Stimulated activated CD4-positive, alpha-beta T cell treated with anti-CD3 and anti-CD28 coated beads, Interleukin-12 subunit alpha, Interleukin-12 subunit beta, amount 100 ng/mL, for 4 hours (primary cell): ENCODE measurements around the gene WDPCP.
"Not testable (repeated sequence)": the region's sequence is repeated elsewhere in the genome, so short reads cannot be mapped to it uniquely, and the experiment has no call there.

Experiments
- DNase-seq: peaks from one replicate; pipeline ENCODE4 v3.0.0-alpha.2; 2020

WDPCP gene

DNA sequence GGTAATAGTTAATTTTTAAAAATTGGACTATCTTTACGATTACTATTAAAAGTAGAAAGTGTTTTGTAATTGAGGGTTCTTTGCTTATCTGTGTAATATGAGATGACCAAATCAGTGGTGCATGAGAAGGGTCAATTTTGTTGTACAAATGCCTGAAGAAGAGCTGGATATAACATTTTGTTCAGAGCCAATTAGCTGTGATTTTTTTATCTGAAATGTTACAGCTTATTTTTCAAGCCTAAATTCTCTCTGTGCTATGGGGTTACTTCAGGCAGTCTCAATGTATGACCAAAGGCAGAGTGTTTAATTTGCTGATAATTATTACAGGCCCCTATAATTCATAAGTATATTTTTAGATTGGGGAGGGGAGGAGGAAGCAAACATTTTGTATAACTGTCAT, 495.9 kb downstream of the WDPCP start:
- DNase-seq, result no peak

DNA sequence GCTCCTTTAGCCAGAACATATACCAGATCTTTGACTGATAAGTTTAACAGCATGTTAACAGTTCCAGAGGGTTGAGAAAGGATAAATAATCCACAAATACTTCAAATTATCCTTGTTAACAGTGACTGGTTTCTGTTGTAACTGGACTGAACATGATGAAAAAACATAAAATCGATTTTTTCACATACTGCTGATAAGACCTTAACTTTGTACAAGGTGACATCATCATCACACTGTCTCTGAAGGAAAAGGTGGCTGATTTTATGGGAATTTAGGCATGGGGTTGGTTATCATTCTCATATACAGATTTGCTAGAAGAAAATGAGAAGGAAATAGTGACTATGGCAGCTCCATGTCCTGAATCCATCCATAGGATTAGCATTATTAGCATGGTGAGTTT, 501.6 kb downstream of the WDPCP start:
- no peak for DNase-seq

DNA sequence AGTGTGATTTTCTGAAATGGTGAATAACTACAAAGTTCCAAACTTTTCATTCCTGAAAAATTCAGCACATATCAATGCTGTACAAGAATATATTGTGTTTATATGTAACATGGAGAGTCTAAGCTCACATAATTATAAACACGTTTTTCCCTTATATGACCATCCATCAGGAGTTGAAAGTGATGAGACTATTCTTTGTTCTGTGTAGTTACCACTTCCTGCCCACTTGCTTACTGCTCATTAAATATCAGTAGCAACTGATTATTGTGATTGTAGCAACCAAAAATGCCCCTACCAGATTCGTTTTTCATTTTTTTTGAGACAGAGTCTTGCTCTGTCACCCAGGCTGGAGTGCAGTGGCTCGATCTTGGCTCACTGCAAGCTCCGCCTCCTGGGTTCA, 506.9 kb downstream of the WDPCP start:
- no peak for DNase-seq

DNA sequence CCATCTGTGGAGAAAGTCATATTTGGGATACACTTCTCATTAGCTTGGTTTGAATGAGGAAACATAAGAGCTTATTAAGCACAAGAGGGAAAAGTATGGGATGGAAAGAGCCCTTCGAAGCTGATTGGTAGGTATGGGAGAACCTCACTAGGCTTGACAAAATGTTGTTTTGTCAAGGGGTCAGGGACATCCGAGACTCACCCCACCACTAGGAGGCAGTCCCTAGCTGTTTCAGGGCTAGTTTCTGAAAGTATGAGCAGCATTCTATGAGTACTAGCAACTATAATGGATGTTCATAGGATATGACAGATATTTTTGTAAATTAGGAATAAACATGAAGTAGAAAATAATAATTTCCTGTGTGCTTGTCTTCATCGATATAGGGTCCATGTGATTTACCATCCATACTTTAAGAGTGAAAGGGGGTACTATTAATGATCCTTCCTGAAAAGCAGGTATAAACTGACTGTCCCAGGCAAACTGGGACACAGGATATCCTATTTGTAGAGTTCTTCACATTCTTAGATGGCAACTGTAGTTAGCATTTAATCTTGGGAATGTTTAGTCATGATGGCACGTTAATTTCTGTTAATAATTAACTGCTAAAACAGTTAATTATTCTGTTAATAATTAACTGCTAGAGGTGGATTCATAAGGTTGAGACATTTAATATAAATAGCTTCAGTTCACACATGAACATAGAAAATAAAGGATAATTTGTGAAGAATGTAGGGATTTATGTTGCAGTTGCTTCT, 509.2 kb downstream of the WDPCP start:
- no peak for DNase-seq

DNA sequence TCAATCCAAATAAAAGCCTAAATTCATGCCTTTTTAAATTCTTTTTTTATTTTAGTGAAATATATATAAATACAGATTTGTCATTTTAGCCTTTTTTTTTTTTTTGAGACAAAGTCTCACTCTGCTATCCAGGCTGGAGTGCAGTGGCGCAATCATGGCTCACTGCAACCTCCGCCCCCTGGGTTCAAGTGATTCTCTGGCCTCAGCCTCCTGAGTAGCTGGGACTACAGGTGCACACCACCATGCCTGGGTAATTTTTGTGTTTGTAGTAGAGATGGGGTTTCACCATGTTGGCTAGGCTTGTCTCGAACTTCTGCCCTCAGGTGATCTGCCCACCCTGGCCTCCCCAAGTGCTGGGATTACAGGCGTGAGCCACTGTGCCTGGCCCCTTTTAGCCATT, 513.9 kb downstream of the WDPCP start:
- not testable (repeated sequence) for DNase-seq

DNA sequence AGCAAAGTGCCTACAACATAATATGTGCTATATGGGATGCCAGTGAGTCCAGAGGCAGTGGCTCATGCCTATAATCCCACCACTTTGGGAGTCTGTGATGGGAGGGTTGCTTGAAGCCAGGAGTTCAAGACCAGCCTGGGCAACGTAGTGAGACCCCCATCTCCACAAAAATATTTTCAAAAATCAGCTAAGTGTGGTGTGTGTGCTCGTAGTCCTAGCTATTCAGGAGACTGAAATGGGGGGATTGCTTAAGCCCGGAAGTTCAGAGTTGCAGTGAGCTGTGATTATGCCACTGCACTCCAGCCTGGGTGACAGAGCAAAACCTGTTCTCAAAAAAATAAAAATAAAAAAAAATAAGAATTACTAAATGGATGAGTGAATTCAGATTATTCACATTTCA, 514.3 kb downstream of the WDPCP start:
- no peak for DNase-seq

DNA sequence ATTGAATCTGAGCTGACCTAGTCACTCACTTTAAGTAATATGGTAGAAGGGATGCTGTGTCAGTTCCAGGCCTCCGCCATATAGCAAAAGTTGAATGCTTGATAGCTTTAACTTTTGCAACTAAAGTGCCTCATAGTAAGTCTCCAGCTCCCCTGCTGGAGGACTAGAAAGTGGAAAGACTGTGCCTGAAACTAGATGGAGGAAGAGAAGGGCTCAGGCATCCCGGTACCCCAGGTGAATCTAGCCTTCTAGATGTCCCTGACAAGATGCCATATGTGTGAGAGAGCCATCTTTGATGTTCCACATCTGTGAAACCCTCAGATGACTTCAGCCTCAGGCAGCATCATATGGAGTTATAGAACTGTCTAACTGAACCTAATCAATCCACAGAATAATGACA, 516.6 kb downstream of the WDPCP start:
- DNase-seq, result no peak
